HG02642 (cell line): ENCODE results near the gene GPR132.
"Not testable (repeated sequence)": the region's sequence is repeated elsewhere in the genome, so short reads cannot be mapped to it uniquely, and the experiment has no call there.

Experiments used
- ATAC-seq: cut with Tn5 transposase; IDR thresholded peaks from one replicate; pipeline ENCODE4 v1.9.1; 2021; ENCODE audit warnings: mild to moderate bottlenecking; ENCODE audit not compliant: unreplicated experiment, poor library complexity

GPR132 gene

GRCh38 chr14:105092171-105093037 is 27.2 kb upstream of the GPR132 start:
- no peak for ATAC-seq

GRCh38 chr14:105091517-105092170 is 26.4 kb upstream of the GPR132 start:
- ATAC-seq = no peak

GRCh38 chr14:105091054-105091516 is 25.9 kb upstream of the GPR132 start:
- no peak for ATAC-seq

- ATAC-seq = no peak
These were observed 25.3 kb upstream of the GPR132 start for GRCh38 chr14:105090493-105091053.

- no peak for ATAC-seq
These were observed 24.7 kb upstream of the GPR132 start for GRCh38 chr14:105089746-105090492.

- no peak for ATAC-seq
These were observed 23.8 kb upstream of the GPR132 start for GRCh38 chr14:105088812-105089745.

- no peak for ATAC-seq
These were observed 23.0 kb upstream of the GPR132 start for GRCh38 chr14:105087963-105088811.

GRCh38 chr14:105087308-105087962 is 22.2 kb upstream of the GPR132 start:
- peak; percentile 6 for ATAC-seq

GRCh38 chr14:105086833-105087307 is 21.6 kb upstream of the GPR132 start:
- ATAC-seq = peak; percentile 68

GRCh38 chr14:105085766-105086165 is 20.5 kb upstream of the GPR132 start:
- no peak for ATAC-seq

- no peak for ATAC-seq
These were observed 19.7 kb upstream of the GPR132 start for GRCh38 chr14:105084741-105085571.

- no peak for ATAC-seq
These were observed 18.9 kb upstream of the GPR132 start for GRCh38 chr14:105083926-105084685.

- ATAC-seq = no peak
These were observed 17.5 kb upstream of the GPR132 start for GRCh38 chr14:105082703-105083102.

- not testable (repeated sequence) for ATAC-seq
These were observed 16.2 kb upstream of the GPR132 start for GRCh38 chr14:105081473-105081872.

- no peak for ATAC-seq
These were observed 14.9 kb upstream of the GPR132 start for GRCh38 chr14:105080161-105080560.

GRCh38 chr14:105078294-105078693 is 13.1 kb upstream of the GPR132 start:
- no peak for ATAC-seq
